Measurements from ENCODE around the gene RBM10. TPM values are rescaled to one million over a fixed set of nuclear protein-coding genes. Genes with fewer than 3 reads are reported as not detected.

The RBM10 gene
- total RNA-seq, 1 experiment from 2014 or later, result 55.8 TPM

- TF ChIP-seq CTCF (conservative IDR thresholded peaks at IDR 0.05), result no peak
- no peak overlapping the region for H3K27ac ChIP-seq (ENCODE audit: insufficient read length, low read depth, low read length)
- no peaks in the 10 kb centered on the region; the same call in 1 of the 2 replicates for H3K4me1 ChIP-seq (ENCODE audit: insufficient read depth, low read length)
- no peak overlapping the region for H2BK15ac ChIP-seq (ENCODE audit: low read depth, low read length)
- H4K5ac ChIP-seq (ENCODE audit: insufficient read length, low read depth, low read length), result no peak overlapping the region
- no peak overlapping the region for H2AFZ ChIP-seq (ENCODE audit: low read length)
- peaks cover 10 to 11% of the 10 kb centered on the region in 2 experiments for H3K4me1 Mint-ChIP-seq
- no peak overlapping the region for H3K56ac ChIP-seq (ENCODE audit: insufficient read length, low read depth, low read length)
- H3K9ac ChIP-seq (ENCODE audit: extremely low read depth, insufficient read length, low read length), result peak overlapping the region; percentile 92
- no peak overlapping the region for H2BK5ac ChIP-seq (ENCODE audit: insufficient read length, low read length)
- WGBS (ENCODE audit: extremely low coverage, insufficient read length, low lambda C conversion rate), result no CpG with 5 or more reads among the region's 10 CpGs
- no peaks in the 10 kb centered on the region for H3K9me3 ChIP-seq (ENCODE audit: control insufficient read depth, low read depth, low read length)
- H3K23ac ChIP-seq (ENCODE audit: insufficient read length, low read depth, low read length), result no peak overlapping the region
- no peaks in the 10 kb centered on the region for H3K27me3 ChIP-seq (ENCODE audit: insufficient read depth, low read length)
- no peak overlapping the region for H2BK12ac ChIP-seq (ENCODE audit: insufficient read length, low read depth, low read length)
- no peak overlapping the region for H4K91ac ChIP-seq (ENCODE audit: insufficient read length, low read depth, low read length)
- H3K27ac Mint-ChIP-seq, result peak overlapping the region in 2 of 3 experiments; percentile 73 to 99; a peak in 3 of 7 replicates
- no peak overlapping the region for H2BK120ac ChIP-seq (ENCODE audit: low read depth, low read length, poor library complexity, severe bottlenecking)
- H3K36me3 Mint-ChIP-seq (ENCODE audit: insufficient read depth in 1 of 3, low read depth in 3 of 3), result peaks cover 20 to 41% (median 24%) of the 10 kb centered on the region in 3 experiments
- no peaks in the 10 kb centered on the region for H4K20me1 ChIP-seq (ENCODE audit: control insufficient read depth, insufficient read depth, insufficient read length)
- H3K4me2 ChIP-seq (ENCODE audit: insufficient read depth, insufficient read length, low read length), result peak overlapping the region; percentile 80
- peaks cover 26% of the 10 kb centered on the region for H3K79me2 ChIP-seq (ENCODE audit: insufficient read depth, low read length)
- no peak overlapping the region for H4K8ac ChIP-seq (replicated peaks; ENCODE audit: insufficient read length, low read depth, low read length)
- H3K27me3 Mint-ChIP-seq (ENCODE audit: low read depth), result no peaks in the 10 kb centered on the region
- H3K9me3 Mint-ChIP-seq, result peaks cover 69 to 72% of the 10 kb centered on the region in 2 experiments
- H3T11ph ChIP-seq (ENCODE audit: low read length), result no peak overlapping the region
- H2AK5ac ChIP-seq (ENCODE audit: insufficient read length, low read length), result no peak overlapping the region
- no peak overlapping the region for H3K14ac ChIP-seq (ENCODE audit: insufficient read depth, low read length)
- H2BK20ac ChIP-seq (ENCODE audit: low read depth, low read length, poor library complexity, severe bottlenecking), result no peak overlapping the region
- peaks cover 8% of the 10 kb centered on the region for H3K23me2 ChIP-seq (ENCODE audit: insufficient read length, low read depth, low read length, poor library complexity, severe bottlenecking)
- no peak overlapping the region for H3K18ac ChIP-seq (ENCODE audit: insufficient read length, low read depth, low read length)
- peak overlapping the region; percentile 95 to 96 for H3K4me3 Mint-ChIP-seq
- no peaks in the 10 kb centered on the region for H3K79me1 ChIP-seq (ENCODE audit: insufficient read depth, low read depth, low read length, poor library complexity, severe bottlenecking)
- no peak overlapping the region for H3K4ac ChIP-seq (ENCODE audit: low read depth, low read length)
- no peak for DNase-seq
These were observed 1.3 kb downstream of the RBM10 start for GRCh38 chrX:47146121-47146935.
